ENCODE measurements around the gene LYZL4.

The LYZL4 gene

DNA sequence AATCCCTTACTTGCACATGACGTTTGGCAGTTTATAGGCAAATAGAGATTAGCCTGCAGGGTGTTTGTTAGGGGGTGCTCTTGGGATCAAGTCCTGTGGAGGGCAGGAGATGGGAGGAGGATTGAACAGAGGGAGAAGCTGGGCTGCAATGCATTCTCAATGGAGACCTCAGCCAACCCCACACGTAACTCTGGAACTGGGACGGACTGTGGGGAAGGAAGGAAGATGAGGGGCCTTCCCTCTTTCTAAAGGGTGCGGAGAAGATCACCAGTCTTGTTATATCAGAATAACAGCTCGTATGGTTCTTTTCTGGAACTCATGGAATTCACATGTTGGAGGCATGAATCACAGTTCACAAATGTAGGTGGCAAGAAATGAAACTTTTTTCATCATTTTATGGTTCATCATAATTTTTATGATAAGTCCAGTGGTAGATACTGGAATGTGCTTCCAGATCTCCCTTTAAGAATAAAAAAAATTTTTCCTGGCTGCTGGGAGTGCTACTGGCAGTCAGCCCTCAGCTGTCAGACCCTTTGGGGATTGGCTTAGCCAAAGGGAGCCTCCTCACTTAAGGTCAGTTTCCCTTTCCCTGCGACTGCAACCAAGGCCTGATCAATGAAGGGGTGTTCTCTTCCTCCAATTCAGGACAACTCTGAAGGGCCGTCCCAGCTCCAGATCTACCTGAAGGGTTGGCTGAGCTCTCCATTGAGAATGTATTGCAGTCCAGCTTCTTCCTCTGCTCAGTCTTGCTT is 20.5 kb upstream of the LYZL4 start:
- no peak for DNase-seq (ENCODE audit: low spot score)
- TF ChIP-seq, protein P1, sequence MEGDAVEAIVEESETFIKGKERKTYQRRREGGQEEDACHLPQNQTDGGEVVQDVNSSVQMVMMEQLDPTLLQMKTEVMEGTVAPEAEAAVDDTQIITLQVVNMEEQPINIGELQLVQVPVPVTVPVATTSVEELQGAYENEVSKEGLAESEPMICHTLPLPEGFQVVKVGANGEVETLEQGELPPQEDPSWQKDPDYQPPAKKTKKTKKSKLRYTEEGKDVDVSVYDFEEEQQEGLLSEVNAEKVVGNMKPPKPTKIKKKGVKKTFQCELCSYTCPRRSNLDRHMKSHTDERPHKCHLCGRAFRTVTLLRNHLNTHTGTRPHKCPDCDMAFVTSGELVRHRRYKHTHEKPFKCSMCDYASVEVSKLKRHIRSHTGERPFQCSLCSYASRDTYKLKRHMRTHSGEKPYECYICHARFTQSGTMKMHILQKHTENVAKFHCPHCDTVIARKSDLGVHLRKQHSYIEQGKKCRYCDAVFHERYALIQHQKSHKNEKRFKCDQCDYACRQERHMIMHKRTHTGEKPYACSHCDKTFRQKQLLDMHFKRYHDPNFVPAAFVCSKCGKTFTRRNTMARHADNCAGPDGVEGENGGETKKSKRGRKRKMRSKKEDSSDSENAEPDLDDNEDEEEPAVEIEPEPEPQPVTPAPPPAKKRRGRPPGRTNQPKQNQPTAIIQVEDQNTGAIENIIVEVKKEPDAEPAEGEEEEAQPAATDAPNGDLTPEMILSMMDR (IDR thresholded peaks at IDR 0.05; ENCODE audit: borderline replicate concordance, control extremely low read depth, extremely low read depth, insufficient read depth, missing control alignments) = no peak
- in situ Hi-C loops (cut with MboI; ENCODE audit: low sequenced_read_pairs, unreplicated experiment) = loop anchor here (25.0 kb wide), 2 partner anchors 319 to 519 kb away; no protein-coding TSS in a partner anchor

GRCh38 chr3:42428830-42429229 is 18.4 kb upstream of the LYZL4 start:
- in situ Hi-C loops (cut with MboI; ENCODE audit: low sequenced_read_pairs, unreplicated experiment) = loop anchor here (25.0 kb wide), 2 partner anchors 317 to 517 kb away; no protein-coding TSS in a partner anchor
- TF ChIP-seq, protein P1 (IDR thresholded peaks at IDR 0.05; ENCODE audit: borderline replicate concordance, control extremely low read depth, extremely low read depth, insufficient read depth, missing control alignments) = no peak
- DNase-seq (ENCODE audit: low spot score) = no peak

- no peak for DNase-seq (ENCODE audit: low spot score)
- in situ Hi-C loops (cut with MboI; ENCODE audit: low sequenced_read_pairs, unreplicated experiment) = loop anchor here (25.0 kb wide), 2 partner anchors 314 to 514 kb away; no protein-coding TSS in a partner anchor
- TF ChIP-seq, protein P1 (IDR thresholded peaks at IDR 0.05; ENCODE audit: borderline replicate concordance, control extremely low read depth, extremely low read depth, insufficient read depth, missing control alignments) = no peak
Measured at GRCh38 chr3:42425736-42426407, 15.5 kb upstream of the LYZL4 start.

GRCh38 chr3:42424911-42425310 is 14.5 kb upstream of the LYZL4 start:
- no peak for DNase-seq (ENCODE audit: low spot score)
- in situ Hi-C loops (cut with MboI; ENCODE audit: low sequenced_read_pairs, unreplicated experiment) = loop anchor here (25.0 kb wide), 2 partner anchors 313 to 513 kb away; no protein-coding TSS in a partner anchor

GRCh38 chr3:42421818-42422796 is 11.7 kb upstream of the LYZL4 start:
- DNase-seq (ENCODE audit: low spot score) = no peak
- in situ Hi-C loops (cut with MboI; ENCODE audit: low sequenced_read_pairs, unreplicated experiment) = no loop called here
- TF ChIP-seq, protein P1 (IDR thresholded peaks at IDR 0.05; ENCODE audit: borderline replicate concordance, control extremely low read depth, extremely low read depth, insufficient read depth, missing control alignments) = no peak

More at GRCh38 chr3:42424911-42425310, 14.5 kb upstream of the LYZL4 start:
- TF ChIP-seq, protein P1 (IDR thresholded peaks at IDR 0.05; ENCODE audit: borderline replicate concordance, control extremely low read depth, extremely low read depth, insufficient read depth, missing control alignments) = no peak

DNA sequence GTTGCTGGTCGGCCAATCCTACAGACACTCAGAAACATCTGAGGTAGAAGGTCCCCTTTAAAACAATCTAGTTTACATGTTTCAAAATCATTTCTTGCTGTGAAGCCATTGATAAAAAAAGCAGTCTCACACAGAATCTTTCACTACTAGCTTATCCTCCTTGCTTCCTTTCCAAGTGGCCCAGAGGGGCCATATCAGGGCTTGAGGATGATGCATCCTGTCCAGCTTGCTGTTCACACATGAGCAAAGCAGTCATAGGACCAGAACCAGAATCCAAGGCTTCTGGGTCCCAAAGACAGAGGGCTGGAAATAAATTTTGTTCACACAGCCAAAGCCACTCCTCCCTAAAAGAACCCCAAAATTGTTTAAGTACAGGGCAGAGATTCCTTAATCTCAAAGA is 9.2 kb upstream of the LYZL4 start:
- in situ Hi-C loops (cut with MboI; ENCODE audit: low sequenced_read_pairs, unreplicated experiment) = no loop called here
- TF ChIP-seq, protein P1 (IDR thresholded peaks at IDR 0.05; ENCODE audit: borderline replicate concordance, control extremely low read depth, extremely low read depth, insufficient read depth, missing control alignments) = no peak
- no peak for DNase-seq (ENCODE audit: low spot score)

All from GM13976 (cell line).